GM12801 (cell line): ENCODE results near the gene SCN8A.

Experiments used
- TF ChIP-seq, protein P1 (sequence below): IDR thresholded peaks from one replicate; pipeline ENCODE4 v1.5.1; 2011; ENCODE audit warnings: control low read depth; ENCODE audit not compliant: insufficient read length; ENCODE audit errors: extremely low read depth

SCN8A gene

DNA sequence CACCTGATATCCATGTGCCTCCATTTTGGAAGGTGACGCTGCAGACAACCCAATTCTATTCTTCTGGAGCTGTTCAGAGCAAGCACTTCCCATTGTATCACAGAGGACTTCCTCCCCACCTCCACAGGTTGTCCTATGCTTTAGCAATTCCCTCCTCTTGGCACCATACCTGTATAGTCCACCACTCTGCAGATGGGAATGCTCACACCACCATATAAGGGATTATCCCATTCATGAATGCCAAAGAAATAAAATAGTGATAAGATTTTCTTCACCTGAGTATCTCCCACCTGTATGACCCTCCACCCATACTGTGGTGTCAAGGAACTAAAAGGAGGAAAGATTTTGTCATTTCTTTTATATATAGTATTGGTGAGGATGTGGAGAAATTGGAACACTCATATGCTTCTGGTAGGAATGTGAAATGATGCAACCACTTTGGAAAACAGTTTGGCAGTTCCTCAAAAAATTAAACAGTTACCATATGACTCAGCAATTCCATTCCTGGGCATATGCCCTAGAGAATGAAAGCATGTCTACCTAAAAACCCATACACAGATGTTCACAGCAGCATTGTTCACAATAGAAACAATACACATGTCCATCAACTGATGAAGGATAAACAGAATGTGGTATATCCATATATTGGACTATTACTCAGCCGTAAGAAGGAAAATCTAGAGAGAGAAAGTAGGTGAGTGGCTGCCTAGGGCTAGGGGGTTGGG, 182.3 kb downstream of the SCN8A start:
- TF ChIP-seq, protein P1, sequence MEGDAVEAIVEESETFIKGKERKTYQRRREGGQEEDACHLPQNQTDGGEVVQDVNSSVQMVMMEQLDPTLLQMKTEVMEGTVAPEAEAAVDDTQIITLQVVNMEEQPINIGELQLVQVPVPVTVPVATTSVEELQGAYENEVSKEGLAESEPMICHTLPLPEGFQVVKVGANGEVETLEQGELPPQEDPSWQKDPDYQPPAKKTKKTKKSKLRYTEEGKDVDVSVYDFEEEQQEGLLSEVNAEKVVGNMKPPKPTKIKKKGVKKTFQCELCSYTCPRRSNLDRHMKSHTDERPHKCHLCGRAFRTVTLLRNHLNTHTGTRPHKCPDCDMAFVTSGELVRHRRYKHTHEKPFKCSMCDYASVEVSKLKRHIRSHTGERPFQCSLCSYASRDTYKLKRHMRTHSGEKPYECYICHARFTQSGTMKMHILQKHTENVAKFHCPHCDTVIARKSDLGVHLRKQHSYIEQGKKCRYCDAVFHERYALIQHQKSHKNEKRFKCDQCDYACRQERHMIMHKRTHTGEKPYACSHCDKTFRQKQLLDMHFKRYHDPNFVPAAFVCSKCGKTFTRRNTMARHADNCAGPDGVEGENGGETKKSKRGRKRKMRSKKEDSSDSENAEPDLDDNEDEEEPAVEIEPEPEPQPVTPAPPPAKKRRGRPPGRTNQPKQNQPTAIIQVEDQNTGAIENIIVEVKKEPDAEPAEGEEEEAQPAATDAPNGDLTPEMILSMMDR, result no peak

DNA sequence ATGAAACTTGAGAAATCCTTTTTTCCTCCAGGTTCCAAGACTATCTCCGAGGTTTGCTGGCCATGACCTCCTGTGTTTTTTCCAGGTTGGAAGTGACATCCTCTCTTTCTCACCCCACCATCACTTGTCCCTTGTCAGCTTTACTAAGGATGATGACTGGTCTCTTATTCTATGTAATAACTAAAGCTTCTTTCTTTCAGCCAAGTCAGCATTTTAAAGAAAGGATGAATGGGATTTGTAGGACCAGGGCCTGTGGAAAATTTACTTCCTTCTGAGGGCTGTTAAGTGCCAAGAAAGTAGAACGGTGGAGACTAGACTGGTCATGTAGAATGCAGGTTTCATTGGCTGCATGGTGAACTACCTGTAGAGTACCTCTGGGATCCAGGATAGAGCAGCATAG, 183.9 kb downstream of the SCN8A start:
- TF ChIP-seq, protein P1, result no peak

DNA sequence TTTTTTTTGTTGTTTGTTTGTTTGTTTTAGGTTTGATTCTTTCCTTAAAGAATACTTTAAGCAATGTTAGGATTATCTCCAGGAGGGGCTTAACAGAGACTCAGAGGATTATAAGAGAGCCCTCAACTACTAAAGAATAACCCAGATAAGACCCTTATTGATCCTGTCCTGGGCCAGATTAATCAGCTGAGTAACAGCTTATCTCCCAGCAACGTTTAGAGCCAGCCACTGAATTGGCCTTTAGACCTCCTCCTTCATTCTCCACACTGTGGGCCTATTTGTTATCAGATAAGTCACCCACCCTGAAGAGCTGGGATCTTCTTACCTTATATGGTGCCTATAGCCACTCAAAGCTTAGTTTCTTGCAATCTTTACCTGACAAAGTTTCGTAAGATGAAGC, 186.4 kb downstream of the SCN8A start:
- TF ChIP-seq, protein P1, result no peak

DNA sequence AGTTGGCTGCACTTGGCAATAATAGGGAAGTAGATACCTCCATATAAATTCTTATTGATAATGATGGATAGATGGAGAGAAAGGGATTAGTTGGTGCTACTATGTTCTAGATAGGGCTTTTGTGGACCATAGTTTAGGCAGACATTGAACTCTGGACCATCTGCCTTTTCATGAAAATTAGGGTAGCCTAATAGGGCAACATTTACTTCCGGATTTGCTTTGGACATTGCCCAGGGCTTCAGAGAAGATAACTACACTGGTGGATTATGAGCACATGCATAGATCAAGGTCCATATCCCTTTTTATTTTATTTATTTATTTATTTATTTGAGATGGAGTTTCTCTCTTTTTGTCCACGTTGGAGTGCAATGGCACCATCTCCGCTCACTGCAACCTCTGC, 186.9 kb downstream of the SCN8A start:
- TF ChIP-seq, protein P1, result no peak

DNA sequence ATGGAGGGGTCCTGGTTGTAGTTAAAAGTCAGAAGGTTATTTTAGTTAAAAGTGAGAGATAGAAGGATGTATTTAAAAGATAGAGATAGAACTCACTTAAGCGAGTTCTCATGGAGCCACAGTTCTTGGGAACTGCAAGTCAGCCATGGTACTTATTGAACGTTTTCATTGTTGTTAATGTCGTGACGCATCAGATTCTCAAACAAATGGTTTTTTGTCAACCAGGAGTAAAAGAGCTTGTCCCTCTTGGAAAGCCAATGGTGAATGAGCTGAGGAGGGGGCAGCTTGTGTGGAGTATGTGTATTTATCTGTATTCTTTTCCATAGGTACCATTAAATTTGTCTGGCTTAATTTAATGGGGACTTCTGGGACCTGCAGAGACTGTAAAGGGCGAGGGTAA, 188.8 kb downstream of the SCN8A start:
- TF ChIP-seq, protein P1, result no peak

DNA sequence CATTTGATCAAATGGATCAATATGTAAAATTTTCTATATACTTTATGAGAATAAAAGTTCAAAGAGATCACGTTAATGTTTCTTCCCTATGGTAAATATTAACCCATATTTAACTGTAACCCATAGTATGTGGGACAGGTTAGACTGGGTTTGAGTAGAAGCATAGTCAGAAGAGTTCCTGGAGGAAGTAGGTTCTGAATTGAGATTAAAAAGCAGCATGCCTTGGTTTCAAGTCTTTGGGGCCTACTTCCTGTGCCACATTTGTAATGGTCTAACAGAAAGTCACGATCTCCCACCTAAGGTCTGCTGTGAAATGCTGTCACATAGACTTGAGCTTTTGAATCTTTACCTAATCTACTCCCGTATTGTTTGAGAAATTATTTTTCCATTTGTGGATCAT, 193.7 kb downstream of the SCN8A start:
- TF ChIP-seq, protein P1, result no peak

DNA sequence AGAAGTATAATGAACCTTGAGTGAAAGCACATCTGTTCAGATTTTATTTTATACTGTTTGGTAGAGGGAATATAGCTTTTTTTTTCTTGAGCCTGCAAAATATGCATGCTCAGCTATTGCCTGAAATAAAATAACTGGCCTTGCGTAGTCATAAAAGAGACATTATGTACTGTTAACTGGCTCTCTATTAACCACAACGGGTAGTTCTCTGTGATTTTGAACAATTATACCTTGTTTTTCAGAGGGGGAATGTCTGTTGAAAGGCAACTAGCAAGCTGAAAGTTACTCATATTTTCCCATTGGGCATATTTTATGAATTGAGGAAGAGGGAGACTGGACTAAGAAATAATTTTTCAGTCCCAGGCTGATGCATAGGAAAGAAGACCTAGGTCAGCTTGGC, 194.9 kb downstream of the SCN8A start:
- TF ChIP-seq, protein P1, result no peak
